GM19455 (cell line): Measurements from ENCODE around the gene RCOR1.
"Not testable (repeated sequence)": the region's sequence is repeated elsewhere in the genome, so short reads cannot be mapped to it uniquely, and the experiment has no call there.

Experiments
- ATAC-seq: cut with Tn5 transposase; IDR thresholded peaks from one replicate; pipeline ENCODE4 v1.9.1; 2021; ENCODE audit not compliant: unreplicated experiment

The RCOR1 gene

GRCh38 chr14:102746634-102747438 is 154.4 kb downstream of the RCOR1 start:
- ATAC-seq, result no peak

DNA sequence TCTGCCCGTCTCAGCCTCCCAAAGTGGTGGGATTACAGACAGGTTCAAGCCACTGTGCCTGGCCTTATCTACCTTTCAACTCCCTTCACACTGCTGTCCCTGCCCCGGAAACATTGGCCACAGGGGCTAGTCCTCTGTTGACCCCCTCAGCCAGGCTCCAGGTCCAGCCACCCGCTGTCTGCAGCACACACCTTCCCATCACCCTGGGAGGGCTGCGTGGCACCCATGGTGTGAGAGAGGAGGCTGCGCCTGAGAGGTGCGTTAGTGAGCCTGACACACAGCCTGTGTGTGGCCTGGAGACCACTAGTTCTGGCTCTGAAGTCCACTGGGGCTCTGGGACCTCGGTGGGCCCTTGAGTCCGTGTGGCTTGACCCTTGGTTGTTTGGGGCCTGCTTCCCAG is 156.4 kb downstream of the RCOR1 start:
- no peak for ATAC-seq

- ATAC-seq, result no peak
These were observed 157.2 kb downstream of the RCOR1 start for GRCh38 chr14:102749393-102750305.

DNA sequence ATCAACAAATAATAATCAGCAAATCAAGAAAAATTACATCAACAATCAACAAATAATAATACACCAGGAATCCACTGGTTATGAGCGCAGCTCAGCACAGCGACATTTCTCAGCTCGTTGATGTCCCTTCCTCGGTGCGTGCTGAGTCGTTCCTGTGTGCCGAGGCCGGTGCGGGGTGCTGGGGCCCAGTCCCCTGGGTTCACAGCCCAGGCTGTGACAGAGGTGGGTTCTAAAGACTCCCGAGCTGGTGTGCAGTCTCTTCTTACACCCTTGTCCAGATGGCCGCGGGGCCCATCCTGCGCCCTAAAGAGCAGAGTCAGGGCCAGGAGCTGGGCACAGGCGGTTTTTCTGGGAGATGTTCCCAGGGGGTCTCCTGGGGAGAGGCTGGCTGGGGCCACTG is 157.9 kb downstream of the RCOR1 start:
- ATAC-seq, result no peak

GRCh38 chr14:102751088-102751487 is 158.6 kb downstream of the RCOR1 start:
- no peak for ATAC-seq

DNA sequence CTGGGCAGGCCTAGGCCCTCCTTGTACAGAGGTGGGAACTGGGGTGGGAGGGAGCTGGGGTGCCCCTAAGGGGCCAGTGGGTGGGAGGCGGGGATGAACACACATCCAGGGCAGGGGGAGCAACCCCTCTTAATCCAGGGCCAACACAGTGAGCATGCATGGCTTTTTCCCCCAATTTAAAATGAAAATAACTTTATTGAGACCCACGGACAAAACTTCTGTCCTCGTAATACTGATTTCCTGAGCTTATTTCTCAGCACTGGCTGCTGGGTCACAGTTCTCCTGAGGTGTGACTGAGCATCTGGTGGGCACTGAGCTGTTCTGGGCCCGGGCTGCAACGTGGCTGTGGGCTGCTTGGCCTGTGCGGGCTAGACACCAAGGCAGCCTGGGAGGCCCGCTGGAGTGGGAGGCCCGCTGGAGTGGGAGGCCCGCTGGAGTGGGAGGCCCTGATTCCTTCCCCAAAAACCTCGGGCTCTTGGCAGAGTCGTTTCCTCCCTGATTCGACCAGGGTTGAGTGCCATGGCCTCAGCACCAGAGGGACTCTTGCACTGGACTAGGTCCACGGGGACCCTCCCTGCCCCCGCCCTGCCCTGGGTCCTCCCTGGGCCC is 159.9 kb downstream of the RCOR1 start:
- ATAC-seq, result no peak

DNA sequence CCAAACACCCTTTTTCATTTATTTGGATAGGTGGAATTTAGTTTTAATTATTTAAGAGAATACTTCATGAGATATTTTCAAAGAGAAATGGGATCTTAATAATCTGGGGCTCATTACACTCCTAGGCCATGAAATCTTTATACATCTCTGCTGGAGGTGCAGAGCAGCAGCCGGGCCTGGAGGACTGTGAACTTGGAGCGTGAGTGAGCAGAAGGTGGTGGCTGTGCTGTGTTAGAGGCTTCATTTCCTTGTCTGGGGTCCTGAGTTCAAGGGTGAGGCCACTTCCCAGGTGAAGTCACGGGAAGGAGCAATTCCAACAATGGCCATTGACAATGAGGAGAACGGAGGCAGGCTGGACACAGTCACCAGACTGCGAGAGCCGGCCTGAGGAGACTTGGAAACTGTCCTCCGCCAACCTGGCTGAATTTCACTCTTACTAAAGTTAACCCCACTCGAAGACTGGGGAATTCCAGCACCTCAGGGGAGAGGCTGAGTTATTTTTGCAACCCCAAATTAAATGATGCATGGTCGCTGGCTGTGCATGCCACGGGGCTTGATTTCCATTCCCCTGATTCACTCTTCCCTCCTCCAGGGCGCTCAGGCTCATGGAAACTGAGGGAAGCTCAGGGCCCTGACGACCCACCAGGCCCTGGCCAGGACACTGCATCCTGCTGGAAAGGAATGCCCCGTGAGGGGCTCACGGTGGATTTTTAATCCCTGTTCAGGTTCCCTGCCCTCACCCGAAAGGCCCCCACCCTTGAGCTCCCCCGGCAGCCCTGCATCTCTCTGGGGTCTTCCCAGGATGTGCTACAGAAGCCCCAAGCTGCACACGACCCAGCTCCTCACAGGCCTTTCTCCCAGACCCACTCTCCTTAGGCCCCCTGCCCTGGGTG is 162.2 kb downstream of the RCOR1 start:
- ATAC-seq, result no peak

- no peak for ATAC-seq
These were observed 165.2 kb downstream of the RCOR1 start for GRCh38 chr14:102757646-102758045.

GRCh38 chr14:102758087-102758486 is 165.6 kb downstream of the RCOR1 start:
- no peak for ATAC-seq

DNA sequence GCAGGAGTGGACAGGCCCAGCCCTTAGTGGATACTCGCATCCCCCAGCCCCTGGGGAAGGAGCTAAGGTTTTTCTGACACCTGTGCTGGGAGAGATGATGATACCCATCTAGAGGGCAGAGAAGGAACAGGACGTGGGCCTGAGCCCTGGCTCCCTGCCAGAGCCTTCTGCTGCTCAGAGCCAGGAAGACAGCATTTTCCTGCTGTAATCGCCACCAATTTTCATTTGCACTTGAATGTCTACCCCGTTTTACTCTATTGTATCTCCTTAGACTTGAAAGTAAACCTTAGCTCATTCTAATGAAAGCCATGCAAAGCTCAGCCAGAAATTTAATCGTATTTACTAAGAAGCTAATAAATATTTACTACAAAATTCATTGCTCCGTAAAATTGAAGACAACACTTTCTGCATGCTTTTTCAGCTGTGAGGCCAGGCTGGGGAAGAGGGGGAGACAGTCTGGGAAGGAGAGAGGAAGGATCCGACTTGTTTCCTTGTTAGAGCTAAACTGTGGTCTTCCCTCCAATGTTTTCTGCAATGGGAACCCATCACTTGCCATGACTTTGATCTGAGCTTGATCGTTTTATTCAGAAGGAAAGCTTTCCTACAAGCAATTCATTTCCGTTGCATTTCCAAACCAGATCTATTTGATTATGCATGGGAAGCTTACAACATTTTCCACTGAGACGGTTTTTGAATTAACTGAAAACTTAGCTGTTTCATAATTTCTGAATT is 167.2 kb downstream of the RCOR1 start:
- ATAC-seq, result no peak

- no peak for ATAC-seq
These were observed 168.2 kb downstream of the RCOR1 start for GRCh38 chr14:102760496-102761193.

GRCh38 chr14:102761206-102761605 is 168.8 kb downstream of the RCOR1 start:
- ATAC-seq, result no peak

DNA sequence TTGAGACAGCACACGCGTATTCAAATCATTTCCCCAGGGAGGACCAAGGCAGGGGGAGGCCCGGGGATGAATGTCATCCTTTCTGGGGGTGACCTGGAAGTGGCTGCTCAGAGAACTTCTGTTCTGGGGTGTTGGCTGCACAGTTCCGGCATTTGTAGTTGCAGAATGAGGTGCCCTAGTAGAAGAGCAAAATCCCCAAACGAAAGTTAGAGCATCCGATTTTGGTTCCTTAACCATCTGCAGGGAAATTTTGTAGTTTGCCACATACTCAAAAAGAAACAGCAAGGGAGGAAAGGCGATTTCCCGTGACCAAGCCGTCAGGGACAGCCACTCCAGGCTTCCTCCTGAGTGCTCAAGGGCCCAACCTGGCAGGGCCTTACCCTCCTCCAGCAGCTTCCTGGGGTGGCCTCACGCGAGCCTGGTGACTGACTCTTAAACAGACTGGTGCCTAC is 171.8 kb downstream of the RCOR1 start:
- peak; percentile 56 for ATAC-seq

GRCh38 chr14:102765770-102766169 is 173.3 kb downstream of the RCOR1 start:
- ATAC-seq, result not testable (repeated sequence)

DNA sequence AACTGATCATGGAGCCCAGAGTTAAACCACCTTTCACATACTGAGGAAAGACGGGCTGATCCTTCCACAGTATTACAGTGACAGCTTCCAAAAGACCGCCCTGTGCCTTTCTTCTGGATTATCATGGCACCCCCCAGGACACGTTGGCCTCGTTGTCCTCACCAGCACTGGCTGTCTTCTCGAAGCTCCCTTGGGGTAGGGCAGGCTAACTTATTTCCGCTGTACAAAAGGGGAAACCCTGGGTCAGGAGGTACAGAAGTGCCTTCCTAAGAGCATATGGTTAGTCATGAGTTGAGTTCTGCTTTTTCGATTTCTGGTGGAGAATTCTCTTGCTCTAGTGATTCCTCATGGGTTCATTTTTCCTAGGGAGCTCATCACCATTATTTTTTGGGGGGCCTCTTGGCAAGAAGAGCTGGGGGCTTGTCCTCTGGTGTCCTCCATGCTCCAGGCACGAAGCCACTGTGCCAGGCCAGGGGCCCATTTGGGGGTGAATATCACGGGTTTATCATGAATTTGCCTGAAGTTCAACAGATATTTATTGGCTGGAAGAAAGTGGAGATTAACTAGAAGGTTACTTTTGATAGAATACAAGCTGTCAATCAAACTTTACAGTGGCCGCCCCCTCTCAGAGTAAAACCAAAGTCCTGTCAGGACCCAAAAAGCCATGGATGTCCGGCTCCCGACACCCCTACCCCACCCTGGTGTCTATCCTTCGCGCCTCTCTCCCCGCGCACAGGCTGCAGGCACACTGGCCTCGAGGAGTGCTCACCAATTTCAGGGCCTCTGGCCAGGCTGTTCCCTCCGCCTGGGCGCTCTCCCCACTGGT is 176.0 kb downstream of the RCOR1 start:
- no peak for ATAC-seq

DNA sequence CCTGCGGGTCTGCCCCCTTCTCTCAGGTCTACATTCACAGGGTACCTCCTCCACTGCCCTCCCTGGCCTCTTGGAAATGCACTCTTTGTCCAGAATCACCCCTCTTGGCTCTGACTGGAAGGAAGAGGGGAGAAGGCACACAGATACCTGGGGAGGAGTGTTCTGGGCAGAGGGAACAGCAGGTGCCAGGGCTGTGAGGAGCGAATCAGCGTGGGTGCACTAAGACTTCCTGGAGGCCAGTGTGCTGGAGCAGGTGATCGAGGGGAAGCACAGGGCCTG is 176.5 kb downstream of the RCOR1 start:
- ATAC-seq, result no peak

DNA sequence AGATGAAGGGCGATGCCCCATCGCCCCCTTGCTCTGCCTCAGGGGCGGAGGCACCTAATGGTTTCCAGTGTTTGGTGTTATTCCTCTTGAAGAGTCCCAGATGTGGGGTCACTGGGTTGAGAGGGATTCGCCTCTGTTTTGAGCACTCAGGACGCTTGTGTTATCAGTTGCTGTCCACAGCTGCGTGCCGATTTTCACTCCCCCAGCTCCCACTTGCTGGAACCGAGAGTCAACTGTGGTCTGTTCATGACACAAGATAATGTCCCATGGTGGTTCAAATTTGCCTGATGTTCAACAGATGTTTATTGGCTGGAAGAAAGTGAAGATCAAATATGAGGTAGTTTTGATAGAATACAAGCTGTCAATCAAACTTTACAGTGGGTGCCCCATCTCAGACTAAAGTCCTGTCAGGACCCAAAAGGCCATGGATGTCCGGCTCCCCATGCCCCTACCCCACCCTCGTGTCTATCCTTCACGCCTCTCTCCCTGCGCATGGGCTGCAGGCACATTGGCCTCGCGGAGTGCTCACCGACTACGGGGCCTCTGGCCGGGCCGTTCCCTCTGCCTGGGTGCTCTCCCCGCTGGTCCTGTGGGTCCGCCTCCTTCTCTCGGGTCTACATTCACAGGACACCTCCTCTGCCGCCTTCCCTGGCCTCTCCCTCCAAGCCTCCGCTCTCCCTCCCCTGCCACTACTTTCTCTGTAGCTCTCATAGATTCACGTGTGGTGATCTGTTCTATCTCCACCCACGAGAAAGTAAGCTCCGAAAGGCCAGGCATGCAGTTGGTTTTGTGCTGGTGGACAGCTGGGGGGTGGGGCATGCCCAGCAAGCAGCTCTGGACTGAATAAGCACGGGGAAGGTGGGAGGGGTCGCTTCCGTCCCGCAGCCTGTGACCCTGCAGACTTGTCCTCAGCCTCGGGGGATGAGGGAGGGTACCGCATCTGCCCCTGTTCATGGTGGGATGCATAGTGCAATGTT is 178.0 kb downstream of the RCOR1 start:
- ATAC-seq, result no peak
